H1 (cell line): Measurements from ENCODE around the gene HBA2. TPM values are rescaled to one million over a fixed set of nuclear protein-coding genes. Genes with fewer than 3 reads are reported as not detected.

Source experiments
- CTCF ChIA-PET: fragments of 300-600 bp; sonication (Branson Sonifier 250); formaldehyde crosslinking; loops from one replicate; lab custom pipeline; 2021; ENCODE audit not compliant: partially characterized antibody; lab: Charles Lee
- POLR2A ChIA-PET: fragments of 300-600 bp; sonication (Branson Sonifier 250); formaldehyde crosslinking; loops from one replicate; lab custom pipeline; 2021; ENCODE audit warnings: inconsistent platforms; ENCODE audit not compliant: partially characterized antibody; lab: Charles Lee
- DNase-seq, 2 experiments: peaks; one replicate each; pipeline versions ENCODE4 v3.0.0 to v3.0.0-alpha.2; 2010 to 2022; ENCODE audit warnings: low spot score in 2 of 2, low read depth in 1 of 2, mixed read lengths in 1 of 2
- FAIRE-seq: peaks from 2 replicates; lab custom pipeline; 2011; peaks lifted over from hg19 to GRCh38; lab: Jason Lieb, UNC
- H2AFZ ChIP-seq: 2 replicates; pipeline ENCODE4 v1.8.1; 2012; ENCODE audit warnings: low read length, inconsistent platforms
- H2AK5ac ChIP-seq: 2 replicates; pipeline ENCODE4 v1.6.1; 2013; ENCODE audit warnings: low read depth, low read length
- H2BK120ac ChIP-seq: replicated peaks from 2 replicates; pipeline ENCODE3; 2013; ENCODE audit warnings: low read depth, low read length, inconsistent platforms
- H2BK12ac ChIP-seq: 2 replicates; pipeline ENCODE4 v1.6.1; 2013; ENCODE audit warnings: low read depth, low read length
- H2BK15ac ChIP-seq: 2 replicates; pipeline ENCODE4 v1.6.1; 2013; ENCODE audit warnings: low read length
- H2BK20ac ChIP-seq: 2 replicates; pipeline ENCODE4 v1.6.1; 2013; ENCODE audit warnings: low read length
- H2BK5ac ChIP-seq: 2 replicates; pipeline ENCODE4 v1.6.1; 2013; ENCODE audit warnings: low read depth, low read length
- H3K14ac ChIP-seq: 2 replicates; pipeline ENCODE4 v1.6.1; 2013; ENCODE audit warnings: inconsistent platforms; ENCODE audit not compliant: insufficient read length
- H3K18ac ChIP-seq: 2 replicates; pipeline ENCODE4 v1.6.1; 2013; ENCODE audit warnings: low read length; ENCODE audit errors: extremely low read depth
- H3K23ac ChIP-seq: 2 replicates; pipeline ENCODE4 v1.6.1; 2013; ENCODE audit warnings: inconsistent platforms; ENCODE audit not compliant: insufficient read length
- H3K23me2 ChIP-seq: 2 replicates; pipeline ENCODE4 v1.6.1; 2013; ENCODE audit warnings: low read depth, low read length
- H3K27ac ChIP-seq: 2 replicates; pipeline ENCODE4 v1.6.1; 2011; ENCODE audit warnings: low read depth, low read length, inconsistent platforms
- H3K27me3 ChIP-seq, 4 experiments: replicated peaks in 1 of 4; 1 replicate in 1 of 4; 2 replicates in 3 of 4; pipeline versions ENCODE4 v1.6.1 to v1.8.1; 2011 to 2013; ENCODE audit warnings: low read length in 3 of 4, mild to moderate bottlenecking in 3 of 4, inconsistent platforms in 2 of 4, mixed read lengths in 2 of 4, moderate library complexity in 1 of 4; ENCODE audit not compliant: control insufficient read depth in 3 of 4, insufficient read depth in 3 of 4; ENCODE audit errors: extremely low read depth in 1 of 4
- H3K36me3 ChIP-seq, 4 experiments: 2 replicates each; pipeline versions ENCODE4 v1.6.1 to v1.8.1; 2011 to 2013; ENCODE audit warnings: mild to moderate bottlenecking in 4 of 4, low read length in 3 of 4, moderate library complexity in 2 of 4, control low read depth in 1 of 4, inconsistent platforms in 1 of 4; ENCODE audit not compliant: insufficient read depth in 4 of 4, control insufficient read depth in 2 of 4
- H3K4ac ChIP-seq: replicated peaks from 2 replicates; pipeline ENCODE3; 2013; ENCODE audit warnings: low read length, low read depth, mixed read lengths, inconsistent platforms; ENCODE audit not compliant: insufficient read length
- H3K4me1 ChIP-seq, 4 experiments: replicated peaks in 1 of 4; 1 replicate in 1 of 4; 2 replicates in 3 of 4; pipeline versions ENCODE4 v1.6.1 to v1.8.1; 2011 to 2013; ENCODE audit warnings: low read length in 3 of 4, inconsistent platforms in 2 of 4, mixed read lengths in 1 of 4; ENCODE audit not compliant: insufficient read depth in 4 of 4, control insufficient read depth in 3 of 4
- H3K4me2 ChIP-seq, 2 experiments: 2 replicates each; pipeline versions ENCODE4 v1.6.1 to v1.8.1; 2011 to 2013; ENCODE audit warnings: low read depth in 2 of 2, low read length in 2 of 2, control low read depth in 1 of 2, inconsistent platforms in 1 of 2, mild to moderate bottlenecking in 1 of 2; ENCODE audit not compliant: insufficient read depth in 1 of 2
- H3K4me3 ChIP-seq, 4 experiments: fragments of 200-600, 300-600 bp in 1 of 4; sonication (generic), shearing (Covaris generic), sonication (Bioruptor Twin) in 1 of 4; 2 replicates each; pipeline versions ENCODE4 v1.5.1 to v1.8.1; 2011 to 2016; ENCODE audit warnings: low read length in 4 of 4, low read depth in 3 of 4, control low read depth in 2 of 4, inconsistent platforms in 2 of 4, mild to moderate bottlenecking in 2 of 4, mixed read lengths in 1 of 4, moderate library complexity in 1 of 4; ENCODE audit not compliant: insufficient read depth in 2 of 4; ENCODE audit errors: extremely low read depth in 1 of 4
- H3K56ac ChIP-seq: replicated peaks from 2 replicates; pipeline ENCODE3; 2013; ENCODE audit warnings: low read depth, mild to moderate bottlenecking, mixed read lengths, low read length, inconsistent platforms; ENCODE audit not compliant: insufficient read length
- H3K79me1 ChIP-seq: 2 replicates; pipeline ENCODE4 v1.6.1; 2013; ENCODE audit warnings: low read depth, low read length, control low read depth
- H3K79me2 ChIP-seq, 2 experiments: 2 replicates each; pipeline versions ENCODE4 v1.6.1 to v1.8.1; 2012 to 2013; ENCODE audit warnings: low read length in 2 of 2, mild to moderate bottlenecking in 2 of 2, inconsistent platforms in 1 of 2; ENCODE audit not compliant: insufficient read depth in 2 of 2, control insufficient read depth in 1 of 2
- H3K9ac ChIP-seq, 4 experiments: replicated peaks in 1 of 4; 1 replicate in 1 of 4; 2 replicates in 3 of 4; pipeline versions ENCODE4 v1.6.1 to v1.8.1; 2011 to 2013; ENCODE audit warnings: low read depth in 3 of 4, low read length in 3 of 4, control low read depth in 2 of 4, mild to moderate bottlenecking in 2 of 4, moderate library complexity in 2 of 4, inconsistent platforms in 1 of 4; ENCODE audit errors: extremely low read depth in 1 of 4
- H3K9me3 ChIP-seq, 2 experiments: 2 replicates each; pipeline versions ENCODE4 v1.6.1 to v1.8.1; 2012 to 2013; ENCODE audit warnings: mild to moderate bottlenecking in 2 of 2, moderate library complexity in 2 of 2, control low read depth in 1 of 2, inconsistent platforms in 1 of 2, low read depth in 1 of 2, low read length in 1 of 2, mixed read lengths in 1 of 2; ENCODE audit not compliant: insufficient read depth in 2 of 2
- H4K20me1 ChIP-seq, 2 experiments: replicated peaks in 1 of 2; 2 replicates each; pipeline versions ENCODE3 to v1.8.1; 2011 to 2013; ENCODE audit warnings: inconsistent platforms in 2 of 2, low read length in 2 of 2, mild to moderate bottlenecking in 1 of 2; ENCODE audit not compliant: insufficient read depth in 2 of 2, control insufficient read depth in 1 of 2
- H4K5ac ChIP-seq: 2 replicates; pipeline ENCODE4 v1.6.1; 2013; ENCODE audit warnings: low read length, low read depth, mixed read lengths, inconsistent platforms; ENCODE audit not compliant: insufficient read length
- H4K8ac ChIP-seq: 2 replicates; pipeline ENCODE4 v1.8.0; 2013; ENCODE audit warnings: mild to moderate bottlenecking, moderate library complexity, low read length, inconsistent platforms; ENCODE audit not compliant: insufficient read depth; ENCODE audit errors: extremely low read depth
- H4K91ac ChIP-seq: replicated peaks from 2 replicates; pipeline ENCODE3; 2013; ENCODE audit warnings: low read length, mixed read lengths, inconsistent platforms; ENCODE audit not compliant: insufficient read length
- BACH1 ChIP-seq: IDR thresholded peaks from 2 replicates; pipeline ENCODE4 v1.6.1; 2012; ENCODE audit warnings: low read length, improper control_type of control experiment
- CTCF ChIP-seq, 3 experiments: IDR thresholded peaks; 1 replicate in 2 of 3; 2 replicates in 1 of 3; pipeline versions ENCODE4 v1.5.1 to v1.6.1; 2011; ENCODE audit warnings: low read length in 3 of 3, mild to moderate bottlenecking in 3 of 3, inconsistent platforms in 2 of 3, low read depth in 1 of 3, moderate library complexity in 1 of 3; ENCODE audit not compliant: insufficient read depth in 1 of 3; ENCODE audit errors: control extremely low read depth in 1 of 3
- EP300 ChIP-seq, 2 experiments: IDR thresholded peaks; 1 replicate in 1 of 2; 2 replicates in 1 of 2; pipeline ENCODE4 v1.6.1; 2011 to 2012; ENCODE audit warnings: low read depth in 2 of 2, low read length in 2 of 2, mild to moderate bottlenecking in 2 of 2, borderline replicate concordance in 1 of 2, inconsistent platforms in 1 of 2, moderate library complexity in 1 of 2
- WGBS, 2 experiments: shearing (Covaris generic) in 1 of 2; methylation state at CpG; one replicate each; pipeline versions ENCODE4 v1.1.6 to v1.1.7; 2013 to 2015; ENCODE audit warnings: low lambda C conversion rate in 2 of 2, mixed read lengths in 2 of 2, inconsistent platforms in 1 of 2, low coverage in 1 of 2, missing lambda C conversion rate in 1 of 2; ENCODE audit not compliant: insufficient replicate concordance in 2 of 2, insufficient coverage in 1 of 2, insufficient read length in 1 of 2; ENCODE audit errors: extremely low coverage in 1 of 2, missing lambda C conversion rate in 1 of 2; 5-methylcytosine and 5-hydroxymethylcytosine counted together
- polyA plus RNA-seq, 7 experiments: library from polyadenylated mRNA; depleted of rRNA in 3 of 7; stranded (reverse) in 5 of 7; unstranded in 2 of 7; fragments of >200 nt in 5 of 7; fragments of 200-250 nt in 2 of 7; gene quantifications; 1 replicate in 5 of 7; 2 replicates in 1 of 7; 4 replicates in 1 of 7; pipeline versions ENCODE4 v1.2.1 to v1.2.3, GENCODE V29; 2011 to 2013; ENCODE audit warnings: missing spikeins in 2 of 7, mixed read lengths in 2 of 7
- total RNA-seq: library from RNA; stranded (reverse); fragmentation: NEBNext Ultra II Directional; extraction: Animal tissue kit (Norgen Biotek cat#: 25700); gene quantifications from 2 replicates; pipeline ENCODE4 v1.2.1, GENCODE V29; 2021
- TF ChIP-seq, protein P1 (sequence below): IDR thresholded peaks from 2 replicates; pipeline ENCODE4 v1.6.1; 2012; ENCODE audit warnings: inconsistent platforms
- TF ChIP-seq, protein P2 (sequence below): IDR thresholded peaks from 2 replicates; pipeline ENCODE4 v1.6.1; 2012; ENCODE audit warnings: inconsistent platforms

The HBA2 gene
- total and polyA plus RNA-seq, 2 of the 8 experiments (the other 6 are each of a cell fraction or from before 2014, with no cell fraction given), result 6.1 TPM; not detected in 1

- no peak overlapping the region for H3K4ac ChIP-seq
- no peaks in the 10 kb centered on the region for H3K9me3 ChIP-seq
- H4K8ac ChIP-seq, result no peak overlapping the region; the same call in 1 of the 2 replicates
- FAIRE-seq (no peak), DNase-seq (no peak)
- H2AFZ ChIP-seq, result no peak overlapping the region
- H3K27ac ChIP-seq, result no peak overlapping the region
- H3K56ac ChIP-seq, result no peak overlapping the region
- no peak overlapping the region for H3K18ac ChIP-seq
- no peak overlapping the region for H3K4me3 ChIP-seq
- peaks cover 3% of the 10 kb centered on the region; the same call in 1 of the 2 replicates for H3K79me1 ChIP-seq
- peaks cover 39 to 93% (median 68%) of the 10 kb centered on the region in 4 experiments; a peak in 7 of 8 replicates for H3K36me3 ChIP-seq
- H2BK120ac ChIP-seq, result no peak overlapping the region
- peaks cover 2 to 19% of the 10 kb centered on the region in 2 experiments for H4K20me1 ChIP-seq
- H3K23ac ChIP-seq, result no peak overlapping the region
- no peaks in the 10 kb centered on the region for H3K23me2 ChIP-seq
- H2BK15ac ChIP-seq, result no peak overlapping the region
- WGBS, 2 experiments, result 97% methylated on average over 11 of the region's 11 CpGs; no CpG with 5 or more reads in 1 of the 2 experiments
- no peak overlapping the region for H4K5ac ChIP-seq
- H4K91ac ChIP-seq, result no peak overlapping the region
- TF ChIP-seq, protein P1, sequence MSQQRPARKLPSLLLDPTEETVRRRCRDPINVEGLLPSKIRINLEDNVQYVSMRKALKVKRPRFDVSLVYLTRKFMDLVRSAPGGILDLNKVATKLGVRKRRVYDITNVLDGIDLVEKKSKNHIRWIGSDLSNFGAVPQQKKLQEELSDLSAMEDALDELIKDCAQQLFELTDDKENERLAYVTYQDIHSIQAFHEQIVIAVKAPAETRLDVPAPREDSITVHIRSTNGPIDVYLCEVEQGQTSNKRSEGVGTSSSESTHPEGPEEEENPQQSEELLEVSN, result no peak
- TF ChIP-seq CTCF (IDR thresholded peaks at IDR 0.05; ENCODE audit: control extremely low read depth in 1 of 3, insufficient read depth in 1 of 3, low read depth in 1 of 3, low read length in 3 of 3) (no peak), EP300 (IDR thresholded peaks at IDR 0.05; ENCODE audit: borderline replicate concordance in 1 of 2, low read depth in 2 of 2, low read length in 2 of 2) (no peak), BACH1 (no peak)
- TF ChIP-seq, protein P2, sequence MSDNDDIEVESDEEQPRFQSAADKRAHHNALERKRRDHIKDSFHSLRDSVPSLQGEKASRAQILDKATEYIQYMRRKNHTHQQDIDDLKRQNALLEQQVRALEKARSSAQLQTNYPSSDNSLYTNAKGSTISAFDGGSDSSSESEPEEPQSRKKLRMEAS, result no peak
- no peak overlapping the region for H3K4me2 ChIP-seq
- no peak overlapping the region for H2BK12ac ChIP-seq
- no peaks in the 10 kb centered on the region; a peak in 1 of 4 replicates for H3K79me2 ChIP-seq
- H3K9ac ChIP-seq, result no peak overlapping the region
- H3K4me1 ChIP-seq, result no peaks in the 10 kb centered on the region
- H2AK5ac ChIP-seq, result no peak overlapping the region
- no peak overlapping the region for H3K14ac ChIP-seq
- H3K27me3 ChIP-seq, result no peaks in the 10 kb centered on the region
- POLR2A ChIA-PET, result interaction anchor here (0.6 to 34.3 kb wide), 4 partner anchors 9 to 1261 kb away, joined by 3 to 348 read pairs (median 5); partner anchors contain the start of gene LUC7L
- H2BK5ac ChIP-seq, result no peak overlapping the region
- CTCF ChIA-PET, result interaction anchor here (0.6 to 1.6 kb wide), 6 partner anchors 11 to 140 kb away, joined by 3 to 6 read pairs (median 4); no protein-coding TSS in a partner anchor
- no peak overlapping the region for H2BK20ac ChIP-seq
These were observed 20.0 kb downstream of the HBA2 start for GRCh38 chr16:192686-193085.
